ENCODE data around the gene CST1. TPM values are rescaled to one million over a fixed set of nuclear protein-coding genes. Genes with fewer than 3 reads are reported as not detected.

Gene CST1
- total and polyA plus RNA-seq, 2 donors (not counting 1 experiment from before 2014, with no cell fraction given) = 3.6 to 3.9 TPM

DNA sequence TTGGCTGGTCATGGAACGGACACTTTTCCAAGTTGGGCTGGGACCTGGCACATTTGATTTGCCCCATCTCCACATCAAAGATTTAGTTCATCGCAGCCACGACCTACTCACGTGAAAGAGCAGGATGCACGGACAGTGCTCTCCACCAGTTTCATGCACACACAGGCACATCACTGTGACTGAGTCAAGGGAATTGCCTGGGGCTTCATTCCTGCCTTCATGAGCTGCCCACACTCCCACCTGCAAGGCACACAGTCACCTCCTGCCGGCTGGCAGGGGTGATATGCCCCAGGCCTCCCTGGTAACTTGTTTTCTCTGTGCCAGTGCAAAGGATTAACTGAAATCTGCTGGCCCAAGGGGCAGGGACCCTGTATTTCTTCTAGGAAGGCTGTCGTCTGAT, 23.3 kb upstream of the CST1 start:
- no peak overlapping the region for H3K9ac ChIP-seq (ENCODE audit: insufficient read depth, low read length)
- no peaks in the 10 kb centered on the region for H3K4me1 ChIP-seq (ENCODE audit: control insufficient read depth, extremely low read depth, insufficient read depth, low read length)
- no peaks in the 10 kb centered on the region for H3K36me3 ChIP-seq (ENCODE audit: control insufficient read depth, insufficient read depth, low read length)
- DNase-seq (ENCODE audit: low read depth in 2 of 2) = no peak
- no peak overlapping the region for H3K4me2 ChIP-seq (ENCODE audit: extremely low read depth, insufficient read depth, low read length)
- no peak overlapping the region for H3K4me3 ChIP-seq (replicated peaks in 1 of 4; ENCODE audit: control extremely low read depth in 1 of 4, insufficient read depth in 1 of 4, low read depth in 3 of 4, low read length in 4 of 4)
- no peak overlapping the region for H3K27ac ChIP-seq (ENCODE audit: insufficient read depth, low read length)
- no peaks in the 10 kb centered on the region for H4K20me1 ChIP-seq (ENCODE audit: control insufficient read depth, extremely low read depth, insufficient read depth, low read length)
- TF ChIP-seq, protein P1, sequence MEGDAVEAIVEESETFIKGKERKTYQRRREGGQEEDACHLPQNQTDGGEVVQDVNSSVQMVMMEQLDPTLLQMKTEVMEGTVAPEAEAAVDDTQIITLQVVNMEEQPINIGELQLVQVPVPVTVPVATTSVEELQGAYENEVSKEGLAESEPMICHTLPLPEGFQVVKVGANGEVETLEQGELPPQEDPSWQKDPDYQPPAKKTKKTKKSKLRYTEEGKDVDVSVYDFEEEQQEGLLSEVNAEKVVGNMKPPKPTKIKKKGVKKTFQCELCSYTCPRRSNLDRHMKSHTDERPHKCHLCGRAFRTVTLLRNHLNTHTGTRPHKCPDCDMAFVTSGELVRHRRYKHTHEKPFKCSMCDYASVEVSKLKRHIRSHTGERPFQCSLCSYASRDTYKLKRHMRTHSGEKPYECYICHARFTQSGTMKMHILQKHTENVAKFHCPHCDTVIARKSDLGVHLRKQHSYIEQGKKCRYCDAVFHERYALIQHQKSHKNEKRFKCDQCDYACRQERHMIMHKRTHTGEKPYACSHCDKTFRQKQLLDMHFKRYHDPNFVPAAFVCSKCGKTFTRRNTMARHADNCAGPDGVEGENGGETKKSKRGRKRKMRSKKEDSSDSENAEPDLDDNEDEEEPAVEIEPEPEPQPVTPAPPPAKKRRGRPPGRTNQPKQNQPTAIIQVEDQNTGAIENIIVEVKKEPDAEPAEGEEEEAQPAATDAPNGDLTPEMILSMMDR (conservative IDR thresholded peaks at IDR 0.05 in 1 of 2, IDR thresholded peaks at IDR 0.05 in 1 of 2; ENCODE audit: low read depth in 1 of 2, low read length in 2 of 2) = no peak
- TF ChIP-seq EZH2 (IDR thresholded peaks at IDR 0.05; ENCODE audit: low read length, missing control alignments) = no peak
- no peaks in the 10 kb centered on the region for H3K9me3 ChIP-seq (ENCODE audit: control insufficient read depth, insufficient read depth, low read depth, low read length)
- H2AFZ ChIP-seq (ENCODE audit: low read length) = no peak overlapping the region
- no peaks in the 10 kb centered on the region for H3K79me2 ChIP-seq (ENCODE audit: control insufficient read depth, insufficient read depth, low read length)
- no peaks in the 10 kb centered on the region for H3K27me3 ChIP-seq (ENCODE audit: control insufficient read depth, insufficient read depth, low read length)

- no peak overlapping the region for H3K4me2 ChIP-seq (ENCODE audit: extremely low read depth, insufficient read depth, low read length)
- H3K4me3 ChIP-seq (replicated peaks in 1 of 4; ENCODE audit: control extremely low read depth in 1 of 4, insufficient read depth in 1 of 4, low read depth in 3 of 4, low read length in 4 of 4) = no peak overlapping the region
- no peak for DNase-seq (ENCODE audit: low read depth in 2 of 2)
- H3K9me3 ChIP-seq (ENCODE audit: control insufficient read depth, insufficient read depth, low read depth, low read length) = no peaks in the 10 kb centered on the region
- no peak overlapping the region for H2AFZ ChIP-seq (ENCODE audit: low read length)
- no peak for TF ChIP-seq EZH2 (IDR thresholded peaks at IDR 0.05; ENCODE audit: low read length, missing control alignments)
- H3K27ac ChIP-seq (ENCODE audit: insufficient read depth, low read length) = no peak overlapping the region
- H3K79me2 ChIP-seq (ENCODE audit: control insufficient read depth, insufficient read depth, low read length) = no peaks in the 10 kb centered on the region
- no peaks in the 10 kb centered on the region for H3K36me3 ChIP-seq (ENCODE audit: control insufficient read depth, insufficient read depth, low read length)
- no peaks in the 10 kb centered on the region for H3K27me3 ChIP-seq (ENCODE audit: control insufficient read depth, insufficient read depth, low read length)
- no peaks in the 10 kb centered on the region for H4K20me1 ChIP-seq (ENCODE audit: control insufficient read depth, extremely low read depth, insufficient read depth, low read length)
- H3K4me1 ChIP-seq (ENCODE audit: control insufficient read depth, extremely low read depth, insufficient read depth, low read length) = no peaks in the 10 kb centered on the region
- H3K9ac ChIP-seq (ENCODE audit: insufficient read depth, low read length) = no peak overlapping the region
Measured at GRCh38 chr20:23773579-23773978, 22.8 kb upstream of the CST1 start.

GRCh38 chr20:23773127-23773526, 22.4 kb upstream of the CST1 start:
- Histone ChIP-seq H3K27me3 (ENCODE audit: control insufficient read depth, insufficient read depth, low read length) (no peaks in the 10 kb centered on the region), H3K79me2 (ENCODE audit: control insufficient read depth, insufficient read depth, low read length) (no peaks in the 10 kb centered on the region), H3K9me3 (ENCODE audit: control insufficient read depth, insufficient read depth, low read depth, low read length) (no peaks in the 10 kb centered on the region), H3K4me3 (replicated peaks in 1 of 4; ENCODE audit: control extremely low read depth in 1 of 4, insufficient read depth in 1 of 4, low read depth in 3 of 4, low read length in 4 of 4) (no peak overlapping the region), H3K4me1 (ENCODE audit: control insufficient read depth, extremely low read depth, insufficient read depth, low read length) (no peaks in the 10 kb centered on the region), H4K20me1 (ENCODE audit: control insufficient read depth, extremely low read depth, insufficient read depth, low read length) (no peaks in the 10 kb centered on the region), H3K9ac (ENCODE audit: insufficient read depth, low read length) (no peak overlapping the region), H3K27ac (ENCODE audit: insufficient read depth, low read length) (no peak overlapping the region), H3K4me2 (ENCODE audit: extremely low read depth, insufficient read depth, low read length) (no peak overlapping the region), H2AFZ (ENCODE audit: low read length) (no peak overlapping the region), H3K36me3 (ENCODE audit: control insufficient read depth, insufficient read depth, low read length) (no peaks in the 10 kb centered on the region)
- TF ChIP-seq, protein P1 (conservative IDR thresholded peaks at IDR 0.05 in 1 of 2, IDR thresholded peaks at IDR 0.05 in 1 of 2; ENCODE audit: low read depth in 1 of 2, low read length in 2 of 2) = no peak
- no peak for TF ChIP-seq EZH2 (IDR thresholded peaks at IDR 0.05; ENCODE audit: low read length, missing control alignments)
- DNase-seq (ENCODE audit: low read depth in 2 of 2) = no peak

Measured in fibroblast of lung (primary cell).